Activated T-helper 9 cell treated with anti-CD3 and anti-CD28 coated beads, Interleukin-2, amount 50 U/mL, for 16 hours (primary cell): ENCODE measurements around the gene KRT73.

Experiments
- DNase-seq: peaks from one replicate; pipeline ENCODE4 v3.0.0-alpha.2; 2020; ENCODE audit warnings: low read depth

KRT73 gene

GRCh38 chr12:52618866-52619265 lies 507 bp upstream of the KRT73 start:
- DNase-seq: no peak

DNA sequence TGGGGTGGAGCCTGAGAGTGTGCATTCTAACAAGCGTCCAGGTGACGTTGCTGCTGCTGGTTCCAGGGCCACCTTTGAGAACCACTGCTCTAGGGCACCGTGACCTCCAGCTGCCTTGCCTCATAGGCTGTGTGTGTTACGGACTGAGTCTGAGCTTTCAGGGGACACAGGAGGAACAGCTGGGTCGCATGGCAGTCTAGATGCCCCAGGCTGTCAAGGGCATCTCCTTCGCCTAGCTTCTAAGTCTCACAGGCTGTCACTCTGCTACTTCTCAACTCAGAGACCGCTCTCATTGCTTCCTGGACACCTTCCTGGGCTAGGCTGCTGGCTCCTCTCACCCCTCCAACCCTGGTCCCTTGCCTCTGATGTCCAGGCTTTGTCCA lies 965 bp downstream of the KRT73 start:
- DNase-seq: no peak

GRCh38 chr12:52616680-52617402 lies 1.5 kb downstream of the KRT73 start:
- DNase-seq: no peak

DNA sequence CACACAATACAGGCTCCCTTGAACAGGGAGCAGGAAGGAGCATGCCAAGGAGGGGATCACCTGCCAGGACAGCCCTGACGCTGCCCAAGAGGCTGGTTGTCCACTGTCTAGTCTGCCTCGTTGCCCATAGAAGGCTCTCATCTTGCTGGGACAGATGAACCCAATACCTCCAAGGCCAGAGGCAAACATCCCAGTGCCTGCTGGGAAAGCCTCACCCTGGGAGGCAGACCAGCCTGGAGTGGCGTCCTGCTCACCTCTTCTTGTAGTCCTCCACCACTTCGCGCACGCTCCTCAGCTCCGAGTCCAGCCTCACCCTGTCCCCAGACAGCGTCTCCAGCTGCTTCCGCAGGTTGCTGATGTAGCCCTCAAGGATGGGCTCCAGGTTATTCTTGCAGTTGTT lies 2.4 kb downstream of the KRT73 start:
- DNase-seq: no peak

DNA sequence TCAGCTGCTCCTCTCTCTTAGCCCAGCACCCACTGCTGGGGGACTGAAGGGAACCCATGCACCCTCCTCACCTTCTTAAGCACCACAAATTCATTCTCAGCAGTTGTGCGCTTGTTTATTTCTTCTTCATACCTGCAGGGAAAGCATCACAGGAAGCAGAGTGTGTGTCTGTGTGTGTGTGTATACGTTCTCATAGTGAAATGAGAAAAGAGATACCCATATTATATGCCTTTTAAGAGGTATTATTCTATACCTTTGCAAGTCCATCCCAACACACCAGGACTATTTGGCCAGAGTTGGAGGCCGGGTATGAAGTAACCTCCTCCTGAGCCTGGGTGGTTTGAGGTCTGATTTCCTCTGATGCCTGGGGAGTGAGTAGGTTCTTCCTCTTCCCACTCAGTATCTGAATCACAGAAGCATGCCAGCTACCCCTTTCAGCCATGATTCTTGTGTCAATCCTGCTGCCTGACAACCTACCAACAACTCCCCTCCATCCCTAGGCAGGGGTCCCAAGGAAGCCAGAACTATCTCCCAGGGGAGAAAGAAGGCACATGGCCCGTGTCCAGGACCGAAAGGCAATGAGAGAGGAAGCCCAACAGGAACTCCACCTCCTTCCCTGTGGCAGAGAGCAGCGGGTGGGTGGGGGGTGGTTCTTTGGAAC lies 3.0 kb downstream of the KRT73 start:
- no peak for DNase-seq

DNA sequence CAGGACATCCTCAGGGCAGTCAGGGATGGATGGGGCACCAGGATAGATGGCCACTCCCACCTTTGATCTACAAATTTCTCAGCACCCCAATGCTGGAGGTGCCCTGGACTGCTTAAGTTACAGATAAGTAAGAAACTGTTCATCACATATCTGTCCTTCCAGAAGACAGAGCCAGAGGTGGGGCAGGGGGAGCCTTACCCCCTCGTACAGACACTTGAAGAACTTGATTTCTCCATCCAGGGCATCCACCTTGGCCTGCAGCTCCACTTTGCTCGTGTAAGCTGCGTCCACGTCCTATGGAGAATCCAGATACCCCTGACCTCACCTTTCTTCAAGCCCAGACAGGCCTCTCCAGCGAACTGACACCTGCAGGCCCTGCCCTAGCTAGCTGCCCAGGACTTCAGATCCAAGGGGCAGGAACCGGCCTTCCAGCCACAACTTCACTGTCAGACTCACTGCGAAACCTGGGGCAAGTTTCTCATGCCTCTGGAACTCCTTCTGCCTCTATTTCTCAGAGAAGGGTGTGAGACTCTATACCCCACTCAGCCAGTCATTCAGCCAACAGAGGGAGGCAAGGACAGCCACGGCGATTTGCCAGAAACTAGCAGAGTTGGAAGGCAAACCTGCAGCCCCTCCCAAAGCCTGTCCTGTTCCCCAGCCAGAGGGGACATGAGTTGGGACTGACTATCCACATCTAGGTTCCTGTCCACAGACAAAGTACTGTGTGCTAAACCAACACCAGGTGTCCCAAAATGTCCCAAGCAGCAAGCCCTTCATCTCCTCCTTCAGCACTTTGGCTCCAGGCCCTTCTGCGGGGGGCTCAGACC lies 3.8 kb downstream of the KRT73 start:
- no peak for DNase-seq

DNA sequence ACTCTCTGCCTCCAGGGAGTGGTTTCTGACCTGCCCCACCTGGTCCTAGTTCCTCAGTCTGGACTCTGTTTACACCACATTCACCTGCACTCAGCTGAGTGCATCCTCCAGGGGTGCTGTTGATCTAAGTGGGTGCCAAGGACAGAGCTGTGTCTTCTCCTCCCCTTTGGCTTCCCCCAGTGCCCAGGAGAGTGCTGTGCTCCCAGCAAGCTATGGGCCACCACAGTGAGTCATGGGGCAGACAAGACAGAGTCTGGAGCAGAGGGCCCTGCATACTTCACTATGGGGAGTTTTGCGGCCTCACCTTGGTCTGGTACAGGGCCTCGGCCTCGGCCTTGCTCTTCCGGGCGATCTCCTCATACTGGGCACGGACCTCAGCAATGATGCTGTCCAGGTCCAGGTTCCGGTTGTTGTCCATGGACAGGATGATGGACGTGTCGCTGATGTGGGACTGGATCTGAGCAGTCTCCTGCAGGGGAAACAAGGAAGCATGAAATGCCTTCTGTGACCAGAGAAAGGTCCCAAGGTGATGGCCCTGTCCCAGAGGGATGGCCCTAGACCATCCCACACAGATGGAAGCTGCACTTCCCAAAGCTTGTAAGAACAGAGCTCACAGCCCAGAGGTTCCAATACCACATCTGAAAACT lies 4.9 kb downstream of the KRT73 start:
- no peak for DNase-seq

DNA sequence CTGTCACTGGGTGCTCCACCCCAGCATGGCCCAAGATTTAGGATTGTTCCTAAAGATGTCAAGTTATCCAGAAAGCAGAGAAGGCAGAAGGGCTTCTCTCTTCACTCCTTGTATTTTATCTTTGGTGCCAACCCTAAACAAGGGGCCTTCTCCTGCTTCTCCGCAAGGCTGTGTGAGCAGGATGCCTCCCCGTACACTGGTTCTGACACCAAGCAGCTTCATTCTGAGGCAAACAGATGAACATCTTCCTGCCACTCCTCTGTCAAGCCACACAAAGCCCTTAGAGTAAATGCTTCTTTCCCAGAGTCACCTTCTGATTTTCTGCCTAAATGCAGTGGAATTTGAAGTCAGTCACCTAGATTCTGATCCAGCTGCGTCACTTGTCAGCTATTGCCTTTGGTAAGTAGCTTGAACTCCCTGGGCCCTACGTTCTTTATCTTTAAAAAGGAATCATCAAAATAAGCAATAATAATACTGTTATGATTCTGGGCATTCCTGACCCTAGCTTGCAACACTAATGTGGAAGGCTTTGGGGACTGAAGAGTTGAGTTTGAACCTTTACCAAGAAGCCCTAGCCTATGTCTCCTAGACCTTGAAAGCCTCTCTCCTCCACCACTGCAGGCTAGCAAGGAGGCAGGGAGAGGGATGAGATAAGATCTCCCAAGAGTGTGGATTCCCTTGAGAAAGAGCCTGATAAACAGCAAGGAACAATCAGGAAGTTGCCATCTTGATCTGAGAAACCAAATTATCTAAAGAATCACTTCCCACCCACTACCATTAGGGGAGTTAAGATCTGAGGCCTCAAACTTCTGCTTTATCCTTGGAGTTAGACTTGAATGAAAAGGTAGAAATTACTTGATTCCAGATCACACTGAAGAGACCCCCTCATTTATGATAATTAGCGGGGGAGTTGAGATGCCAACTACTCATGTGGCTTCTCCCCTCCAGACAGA lies 5.7 kb downstream of the KRT73 start:
- no peak for DNase-seq

- no peak for DNase-seq
These were observed 7.3 kb downstream of the KRT73 start for GRCh38 chr12:52611080-52611468.

DNA sequence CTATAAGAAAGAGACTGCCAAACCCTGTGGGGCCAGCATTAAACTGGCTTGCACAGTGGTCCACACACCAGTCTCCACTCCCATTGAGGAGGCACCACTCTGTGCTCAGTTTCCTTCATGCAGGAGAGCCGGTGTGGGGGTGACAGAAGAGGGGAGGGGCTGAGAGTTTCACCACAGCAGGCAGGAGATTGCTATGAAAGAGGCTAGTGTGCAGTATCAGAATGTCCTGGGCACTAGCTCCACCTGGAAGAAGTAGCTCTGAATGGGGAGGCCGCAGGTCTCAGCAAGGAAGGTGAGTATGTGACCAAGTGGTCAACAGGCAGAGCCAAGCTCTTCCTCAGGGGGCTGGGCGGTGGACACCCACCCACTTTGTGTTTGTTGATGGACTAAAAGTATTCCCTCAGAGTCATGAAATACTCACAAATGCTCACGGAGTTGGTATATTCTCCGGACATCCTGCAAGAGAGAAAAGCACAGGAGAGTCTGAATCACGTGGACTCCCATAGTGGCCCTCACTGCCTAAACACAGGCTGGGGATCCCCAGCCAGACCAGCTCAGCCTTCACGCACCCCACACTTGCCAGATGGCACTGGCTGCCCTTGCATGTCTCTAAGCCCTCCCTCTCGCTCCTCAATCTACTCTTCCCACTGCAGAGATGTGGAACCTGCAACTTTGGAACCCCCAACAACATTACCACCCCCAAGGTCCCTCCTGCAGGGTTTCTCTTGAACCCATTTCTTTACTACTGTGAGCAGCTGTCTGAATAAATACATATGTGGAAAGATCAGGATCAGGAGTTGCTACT lies 9.3 kb downstream of the KRT73 start:
- DNase-seq: no peak

DNA sequence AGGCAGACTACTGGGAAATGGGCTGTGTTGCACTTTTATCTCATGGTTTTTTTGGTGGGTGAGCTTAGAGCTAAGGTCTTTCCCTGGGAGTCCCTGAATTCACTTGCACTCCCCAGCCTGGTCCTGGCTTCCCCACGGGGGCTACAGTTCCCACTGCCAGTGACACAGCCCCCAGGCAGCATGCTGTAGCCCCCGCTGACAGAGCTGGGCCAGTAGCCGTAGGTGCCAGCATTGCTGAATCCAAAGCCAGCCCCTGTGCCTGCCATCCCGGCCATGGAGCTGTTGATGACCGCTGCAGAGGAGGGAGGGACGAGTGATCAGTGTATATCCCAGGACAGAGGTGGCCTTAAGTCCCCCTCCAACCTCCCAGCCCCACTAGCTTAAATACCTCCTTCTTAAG lies 10.2 kb downstream of the KRT73 start:
- no peak for DNase-seq

DNA sequence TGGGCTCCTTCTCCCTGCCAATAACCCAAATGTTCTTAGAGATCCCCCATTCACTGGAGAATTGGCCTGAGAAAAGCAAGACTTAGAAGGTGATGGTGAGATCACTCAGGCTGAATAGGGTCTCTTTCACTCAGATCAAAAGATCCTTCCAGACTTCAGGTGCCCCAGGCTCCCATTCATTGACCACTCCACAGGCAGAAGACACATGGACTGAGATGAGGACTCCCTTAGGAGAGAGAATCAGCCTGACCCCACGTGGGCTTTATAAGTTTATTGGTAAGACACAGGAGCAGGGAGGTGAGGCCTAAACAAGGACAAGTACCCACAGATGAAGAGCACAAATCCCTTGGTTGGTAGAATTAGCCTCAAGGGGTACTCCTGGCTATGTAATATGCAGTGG lies 11.0 kb downstream of the KRT73 start:
- DNase-seq: no peak

GRCh38 chr12:52606581-52607218 lies 11.7 kb downstream of the KRT73 start:
- DNase-seq: no peak

- DNase-seq: no peak
These were observed 12.3 kb downstream of the KRT73 start for GRCh38 chr12:52606096-52606495.

GRCh38 chr12:52605542-52605941 lies 12.8 kb downstream of the KRT73 start:
- DNase-seq: no peak

GRCh38 chr12:52604859-52605258 lies 13.5 kb downstream of the KRT73 start:
- no peak for DNase-seq

DNA sequence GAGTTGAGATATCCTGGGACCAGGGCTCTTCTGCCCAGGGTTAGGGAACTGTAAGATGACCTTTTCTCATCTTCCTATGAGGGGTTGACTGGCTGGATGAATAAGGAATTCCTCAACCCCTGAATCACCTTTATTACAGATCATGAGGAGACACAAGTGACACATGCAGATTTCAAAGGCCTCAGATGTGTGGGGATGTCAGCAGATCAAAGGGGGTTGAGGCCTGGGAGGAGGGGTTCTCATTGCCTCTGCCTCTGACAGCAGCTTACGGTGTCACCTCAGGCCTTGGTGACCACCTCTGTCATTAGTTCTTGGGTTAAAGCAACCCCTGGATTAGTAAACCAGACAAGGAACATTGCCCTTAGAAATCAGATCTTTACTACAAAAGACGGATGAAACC lies 15.0 kb downstream of the KRT73 start:
- DNase-seq: no peak

- no peak for DNase-seq
These were observed 15.8 kb downstream of the KRT73 start for GRCh38 chr12:52602552-52602951.

- no peak for DNase-seq
These were observed 16.7 kb downstream of the KRT73 start for GRCh38 chr12:52601671-52602070.

GRCh38 chr12:52600941-52601481 lies 17.3 kb downstream of the KRT73 start, which contains the start of gene KRT72:
Gene KRT72, minus strand, starts transcription at chr12:52601463. Its CDS starts 11 bp downstream, at chr12:52601452.
- DNase-seq: no peak
